Lower leg skin (tissue), 3 donors: ENCODE results near the gene LRRFIP1.

Experiments
- CTCF ChIP-seq, 3 donors: fragments of 450-650 bp; IDR thresholded peaks; one replicate each; pipeline ENCODE4 v1.5.1; 2016; ENCODE audit warnings: antibody characterized with exemption in 3 of 3, mild to moderate bottlenecking in 3 of 3, moderate library complexity in 2 of 3
- POLR2A ChIP-seq, 2 donors: fragments of 450-650 bp; IDR thresholded peaks; one replicate each; pipeline ENCODE4 v1.6.1; 2016 to 2017; ENCODE audit warnings: antibody characterized with exemption in 2 of 2, mild to moderate bottlenecking in 1 of 2, moderate library complexity in 1 of 2

- TF ChIP-seq CTCF (IDR thresholded peaks at IDR 0.05) (no peak), POLR2A (IDR thresholded peaks at IDR 0.05) (no peak)
These were observed 152.1 kb downstream of the LRRFIP1 start for GRCh38 chr2:237779521-237779920.
